Peyer's patch (tissue), 4 donors: ENCODE data around the gene PDGFB.

Experiments
- POLR2A ChIP-seq, 2 donors: fragments of 450-650 bp; IDR thresholded peaks; one replicate each; pipeline ENCODE4 v1.5.1; 2017; ENCODE audit warnings: antibody characterized with exemption in 2 of 2, mild to moderate bottlenecking in 2 of 2, moderate library complexity in 2 of 2
- TF ChIP-seq, protein P1 (sequence below), 6 experiments: fragments of 450-650 bp in 4 of 6; fragments of 200-600 bp in 2 of 6; sonication (generic) in 1 of 6; IDR thresholded peaks; one replicate each; pipeline ENCODE4 v1.5.1; 2017 to 2019; ENCODE audit warnings: antibody characterized with exemption in 6 of 6, mild to moderate bottlenecking in 3 of 6, moderate library complexity in 1 of 6

DNA sequence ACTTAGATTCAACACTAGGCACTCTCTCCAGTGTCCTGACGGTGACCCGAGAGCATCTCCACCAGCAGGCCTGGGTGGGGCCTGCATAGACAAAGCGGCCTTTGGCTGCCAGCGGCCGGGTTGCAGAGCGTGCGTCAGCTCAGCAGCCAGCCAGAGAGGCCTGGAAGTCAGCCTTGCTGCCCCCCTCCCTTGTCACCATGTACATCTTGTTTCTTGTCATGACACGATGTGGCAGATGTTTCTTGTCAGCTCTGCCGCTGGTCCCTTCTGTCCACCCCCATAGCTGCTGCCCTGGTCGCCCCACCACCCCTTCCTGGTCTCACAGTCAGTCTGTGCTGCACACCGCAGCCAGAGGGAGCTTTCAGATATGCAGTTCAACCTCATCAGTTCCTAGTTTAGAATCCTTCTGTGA lies 59.2 kb downstream of the PDGFB start:
- TF ChIP-seq, protein P1, sequence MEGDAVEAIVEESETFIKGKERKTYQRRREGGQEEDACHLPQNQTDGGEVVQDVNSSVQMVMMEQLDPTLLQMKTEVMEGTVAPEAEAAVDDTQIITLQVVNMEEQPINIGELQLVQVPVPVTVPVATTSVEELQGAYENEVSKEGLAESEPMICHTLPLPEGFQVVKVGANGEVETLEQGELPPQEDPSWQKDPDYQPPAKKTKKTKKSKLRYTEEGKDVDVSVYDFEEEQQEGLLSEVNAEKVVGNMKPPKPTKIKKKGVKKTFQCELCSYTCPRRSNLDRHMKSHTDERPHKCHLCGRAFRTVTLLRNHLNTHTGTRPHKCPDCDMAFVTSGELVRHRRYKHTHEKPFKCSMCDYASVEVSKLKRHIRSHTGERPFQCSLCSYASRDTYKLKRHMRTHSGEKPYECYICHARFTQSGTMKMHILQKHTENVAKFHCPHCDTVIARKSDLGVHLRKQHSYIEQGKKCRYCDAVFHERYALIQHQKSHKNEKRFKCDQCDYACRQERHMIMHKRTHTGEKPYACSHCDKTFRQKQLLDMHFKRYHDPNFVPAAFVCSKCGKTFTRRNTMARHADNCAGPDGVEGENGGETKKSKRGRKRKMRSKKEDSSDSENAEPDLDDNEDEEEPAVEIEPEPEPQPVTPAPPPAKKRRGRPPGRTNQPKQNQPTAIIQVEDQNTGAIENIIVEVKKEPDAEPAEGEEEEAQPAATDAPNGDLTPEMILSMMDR (IDR thresholded peaks at IDR 0.05), result peak in 1 of 6 experiments; percentile 8
- no peak for TF ChIP-seq POLR2A (IDR thresholded peaks at IDR 0.05)
